SH-SY5Y (cell line): ENCODE results near the gene IRF2.

Experiments used
- GATA2 ChIP-seq: IDR thresholded peaks from 2 replicates; pipeline ENCODE4 v1.6.1; 2011; ENCODE audit warnings: mild to moderate bottlenecking, low read depth, low read length
- GATA3 ChIP-seq: IDR thresholded peaks from 2 replicates; pipeline ENCODE4 v1.6.1; 2011; ENCODE audit warnings: low read depth, mild to moderate bottlenecking, low read length, moderate library complexity

- TF ChIP-seq GATA3 (no peak), GATA2 (no peak)
Measured at GRCh38 chr4:184400375-184400870, 73.9 kb downstream of the IRF2 start.
